H54 (cell line): ENCODE results near the gene CHP2.

ENCODE experiments used
- DNase-seq: peaks from one replicate; pipeline ENCODE4 v3.0.0; 2011; ENCODE audit warnings: low spot score, mixed read lengths; ENCODE audit not compliant: insufficient read length
- FAIRE-seq: peaks from 3 replicates; lab custom pipeline; 2011; peaks lifted over from hg19 to GRCh38; lab: Jason Lieb, UNC
- POLR2A ChIP-seq: IDR thresholded peaks from 2 replicates; pipeline ENCODE4 v1.6.1; 2011; ENCODE audit warnings: low read depth, mild to moderate bottlenecking, low read length

The CHP2 gene

DNA sequence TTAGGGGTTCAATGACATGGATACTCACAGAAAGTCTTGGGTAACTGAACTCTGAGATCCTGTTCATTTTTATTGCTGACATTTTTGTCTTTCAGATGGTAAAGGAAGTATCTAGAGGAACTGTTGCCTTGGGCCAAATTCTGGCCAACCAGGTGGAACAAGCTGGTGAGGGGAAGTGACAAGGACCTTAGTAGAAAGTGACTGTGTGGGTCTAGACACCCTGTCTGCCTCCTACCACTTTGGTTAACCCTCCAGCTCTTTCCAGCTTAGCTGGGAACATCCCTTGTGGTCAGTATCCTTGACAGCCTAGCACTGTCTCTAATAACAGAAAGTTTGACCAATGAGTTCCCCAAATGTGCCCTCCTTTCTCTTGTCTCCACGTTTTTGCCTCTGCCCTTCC, 52.2 kb downstream of the CHP2 start:
- FAIRE-seq (no peak), DNase-seq (no peak)
- no peak for TF ChIP-seq POLR2A
